ENCODE measurements around the gene TRIM46. TPM values are rescaled to one million over a fixed set of nuclear protein-coding genes. Genes with fewer than 3 reads are reported as not detected.

TRIM46 gene
- polyA plus RNA-seq, 1 donor (not counting 4 experiments of a cell fraction or from before 2014, with no cell fraction given), result 1.7 TPM

- H3K27ac ChIP-seq (ENCODE audit: control insufficient read depth, insufficient read depth, low read length), result no peak overlapping the region
- no peaks in the 10 kb centered on the region for H3K27me3 ChIP-seq (ENCODE audit: control insufficient read depth, extremely low read depth, insufficient read depth, low read length)
- H3K4me1 ChIP-seq (ENCODE audit: control insufficient read depth, extremely low read depth, insufficient read depth, low read length), result peaks cover 24% of the 10 kb centered on the region
- TF ChIP-seq CTCF (optimal IDR thresholded peaks at IDR 0.05 in 1 of 3, IDR thresholded peaks at IDR 0.05 in 1 of 3, conservative IDR thresholded peaks at IDR 0.05 in 1 of 3; ENCODE audit: extremely low read depth in 1 of 3, insufficient read depth in 2 of 3, low read length in 3 of 3) (no peak), EZH2 (IDR thresholded peaks at IDR 0.05; ENCODE audit: low read length) (no peak)
- H3K9ac ChIP-seq (ENCODE audit: control insufficient read depth, extremely low read depth, insufficient read depth, low read length), result no peak overlapping the region
- no peaks in the 10 kb centered on the region for H3K9me1 ChIP-seq (ENCODE audit: control insufficient read depth, extremely low read depth, insufficient read depth, low read length)
- dilution Hi-C loops (cut with MboI; ENCODE audit: extremely low pct_ligation_motif_present, low sequenced_read_pairs), result no loop called here
- no peaks in the 10 kb centered on the region for H3K9me3 ChIP-seq (ENCODE audit: control insufficient read depth, low read depth, low read length)
- H3K36me3 ChIP-seq (ENCODE audit: control insufficient read depth in 2 of 2, extremely low read depth in 1 of 2, insufficient read depth in 2 of 2, low read length in 2 of 2), result no peaks in the 10 kb centered on the region
- no peak overlapping the region for H3K4me3 ChIP-seq (ENCODE audit: control insufficient read depth in 2 of 3, extremely low read depth in 1 of 3, insufficient read depth in 2 of 3, low read depth in 1 of 3, low read length in 3 of 3)
- H4K20me1 ChIP-seq (ENCODE audit: control insufficient read depth, extremely low read depth, insufficient read depth, low read length), result no peaks in the 10 kb centered on the region
- H2AFZ ChIP-seq (ENCODE audit: control insufficient read depth, low read length), result no peak overlapping the region
- FAIRE-seq (no peak), DNase-seq (ENCODE audit: low read depth, low spot score) (no peak)
- H3K79me2 ChIP-seq (ENCODE audit: control insufficient read depth, insufficient read depth, low read length), result no peaks in the 10 kb centered on the region
- no peak overlapping the region for H3K4me2 ChIP-seq (ENCODE audit: control insufficient read depth, extremely low read depth, insufficient read depth, low read depth, low read length)
Measured at GRCh38 chr1:155191904-155192303, 18.3 kb downstream of the TRIM46 start.

- FAIRE-seq, result no peak
- Histone ChIP-seq H3K4me2 (ENCODE audit: control insufficient read depth, extremely low read depth, insufficient read depth, low read depth, low read length) (peak overlapping the region; percentile 84), H3K9ac (ENCODE audit: control insufficient read depth, extremely low read depth, insufficient read depth, low read length) (peak overlapping the region; percentile 85), H3K36me3 (ENCODE audit: control insufficient read depth in 2 of 2, extremely low read depth in 1 of 2, insufficient read depth in 2 of 2, low read length in 2 of 2) (peaks cover 0 to 2% of the 10 kb centered on the region in 2 experiments), H3K9me3 (ENCODE audit: control insufficient read depth, low read depth, low read length) (no peaks in the 10 kb centered on the region), H3K4me3 (ENCODE audit: control insufficient read depth in 2 of 3, extremely low read depth in 1 of 3, insufficient read depth in 2 of 3, low read depth in 1 of 3, low read length in 3 of 3) (peak overlapping the region; percentile 44 to 66 (median 61)), H4K20me1 (ENCODE audit: control insufficient read depth, extremely low read depth, insufficient read depth, low read length) (no peaks in the 10 kb centered on the region), H3K9me1 (ENCODE audit: control insufficient read depth, extremely low read depth, insufficient read depth, low read length) (no peaks in the 10 kb centered on the region), H3K79me2 (ENCODE audit: control insufficient read depth, insufficient read depth, low read length) (no peaks in the 10 kb centered on the region), H2AFZ (ENCODE audit: control insufficient read depth, low read length) (peak overlapping the region; percentile 84), H3K27me3 (ENCODE audit: control insufficient read depth, extremely low read depth, insufficient read depth, low read length) (no peaks in the 10 kb centered on the region), H3K4me1 (ENCODE audit: control insufficient read depth, extremely low read depth, insufficient read depth, low read length) (peaks cover 24% of the 10 kb centered on the region), H3K27ac (ENCODE audit: control insufficient read depth, insufficient read depth, low read length) (peak overlapping the region; percentile 72)
- TF ChIP-seq CTCF (optimal IDR thresholded peaks at IDR 0.05 in 1 of 3, IDR thresholded peaks at IDR 0.05 in 1 of 3, conservative IDR thresholded peaks at IDR 0.05 in 1 of 3; ENCODE audit: extremely low read depth in 1 of 3, insufficient read depth in 2 of 3, low read length in 3 of 3) (no peak), EZH2 (IDR thresholded peaks at IDR 0.05; ENCODE audit: low read length) (no peak)
- dilution Hi-C loops (cut with MboI; ENCODE audit: extremely low pct_ligation_motif_present, low sequenced_read_pairs), result no loop called here
- no peak for DNase-seq (ENCODE audit: low read depth, low spot score)
Measured at GRCh38 chr1:155192346-155193274, 19.0 kb downstream of the TRIM46 start.

Data from keratinocyte (primary cell).